Measurements from ENCODE around the gene ARRDC4. TPM values are rescaled to one million over a fixed set of nuclear protein-coding genes. Genes with fewer than 3 reads are reported as not detected.

ARRDC4 gene
- polyA plus RNA-seq, 1 of the 3 experiments (the other 2 are of a cell fraction), result 2.3 TPM

DNA sequence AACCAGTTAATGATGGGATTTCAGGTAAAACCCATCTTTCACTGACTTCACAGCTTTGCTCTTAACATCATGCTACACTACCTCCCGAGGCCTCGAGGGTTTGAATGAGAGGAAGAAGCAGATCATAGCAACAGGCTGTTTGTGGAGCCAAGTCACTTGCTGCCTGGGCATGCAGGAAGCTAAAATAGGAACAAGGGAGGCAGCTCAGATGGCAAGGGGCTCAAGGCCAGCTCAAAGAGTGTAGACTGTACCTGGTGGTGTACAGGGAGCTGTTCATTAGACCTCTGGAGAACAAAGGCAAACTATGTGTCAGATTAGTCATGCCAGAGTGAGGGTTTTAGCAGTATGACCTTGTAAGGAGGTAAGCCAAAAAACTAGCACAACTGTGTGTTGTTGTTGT is 28.8 kb downstream of the ARRDC4 start:
- ChIA-PET POLR2A (no interaction called here), CTCF (no interaction called here)
- no peak overlapping the region for H3K27ac ChIP-seq (ENCODE audit: low read depth in 2 of 2, low read length in 1 of 2)
- no peaks in the 10 kb centered on the region for H3K4me1 ChIP-seq (ENCODE audit: control insufficient read depth in 1 of 2, insufficient read depth in 2 of 2, low read depth in 1 of 2, low read length in 1 of 2)
- H3K4me3 ChIP-seq (ENCODE audit: low read depth in 2 of 2, low read length in 1 of 2), result no peak overlapping the region
- H3K4me2 ChIP-seq, result no peak overlapping the region
- TF ChIP-seq SMC3 (IDR thresholded peaks at IDR 0.05; ENCODE audit: low read depth, low read length) (no peak), POLR2AphosphoS5 (IDR thresholded peaks at IDR 0.05; ENCODE audit: low read depth, low read length) (no peak), YY1 (IDR thresholded peaks at IDR 0.05; ENCODE audit: low read depth) (no peak), RFX5 (IDR thresholded peaks at IDR 0.05; ENCODE audit: low read length) (no peak), RCOR1 (IDR thresholded peaks at IDR 0.05; ENCODE audit: low read length) (no peak), TCF12 (IDR thresholded peaks at IDR 0.05) (no peak), RXRA (IDR thresholded peaks at IDR 0.05; ENCODE audit: borderline replicate concordance, low read depth) (no peak)
- TF ChIP-seq, protein P1, sequence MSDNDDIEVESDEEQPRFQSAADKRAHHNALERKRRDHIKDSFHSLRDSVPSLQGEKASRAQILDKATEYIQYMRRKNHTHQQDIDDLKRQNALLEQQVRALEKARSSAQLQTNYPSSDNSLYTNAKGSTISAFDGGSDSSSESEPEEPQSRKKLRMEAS (IDR thresholded peaks at IDR 0.05; ENCODE audit: low read depth), result no peak
- H3K9ac ChIP-seq, result no peak overlapping the region
- H3K9me2 ChIP-seq, result no peaks in the 10 kb centered on the region
- H3K9me3 ChIP-seq, result no peaks in the 10 kb centered on the region
- DNase-seq, result no peak
- no peaks in the 10 kb centered on the region for H3K79me2 ChIP-seq (ENCODE audit: insufficient read depth)
- H3K27me3 ChIP-seq (ENCODE audit: insufficient read depth), result no peaks in the 10 kb centered on the region
- H3F3A ChIP-seq (replicated peaks; ENCODE audit: insufficient read depth), result no peaks in the 10 kb centered on the region
- H2AFZ ChIP-seq (ENCODE audit: low read depth), result no peak overlapping the region
- 0% methylated on average over 2 of the region's 2 CpGs for WGBS (ENCODE audit: low lambda C conversion rate)
- no peaks in the 10 kb centered on the region for H4K20me1 ChIP-seq (ENCODE audit: insufficient read depth)
- no peaks in the 10 kb centered on the region for H3K36me3 ChIP-seq (replicated peaks in 1 of 2; ENCODE audit: control insufficient read depth in 1 of 2, insufficient read depth in 2 of 2, low read length in 1 of 2)

DNA sequence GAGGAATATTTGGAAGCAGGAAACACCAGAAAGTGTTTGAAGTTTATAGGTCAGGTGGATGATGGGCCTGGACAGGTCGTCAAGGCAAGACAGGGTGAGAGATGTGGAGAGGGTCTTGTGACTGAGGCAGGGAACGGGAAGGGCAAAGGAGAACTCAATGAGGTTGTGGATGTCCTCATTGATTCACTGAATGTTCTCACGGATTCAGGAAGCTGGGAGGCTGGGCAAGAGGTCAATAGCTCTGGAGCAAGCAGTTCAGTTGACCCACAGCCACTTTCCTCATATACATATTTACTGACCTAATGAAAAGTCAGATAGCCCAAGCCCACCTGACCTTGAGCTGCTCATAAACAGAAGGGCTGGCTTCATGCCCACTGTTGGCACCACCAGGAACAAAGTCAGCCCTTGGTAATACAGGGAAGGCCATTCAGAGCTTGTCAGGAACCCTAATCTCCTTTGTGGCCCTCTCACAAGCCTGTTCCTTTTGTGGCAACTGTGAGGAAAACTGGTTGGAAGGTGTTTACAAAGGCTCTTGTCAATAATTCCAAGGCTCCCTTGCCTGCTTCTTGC is 31.6 kb downstream of the ARRDC4 start:
- Histone ChIP-seq H3K4me3 (ENCODE audit: low read depth in 2 of 2, low read length in 1 of 2) (no peak overlapping the region), H3K27ac (ENCODE audit: low read depth in 2 of 2, low read length in 1 of 2) (no peak overlapping the region), H3F3A (replicated peaks; ENCODE audit: insufficient read depth) (no peaks in the 10 kb centered on the region), H3K27me3 (ENCODE audit: insufficient read depth) (no peaks in the 10 kb centered on the region; the same call in 1 of the 2 replicates), H4K20me1 (ENCODE audit: insufficient read depth) (no peaks in the 10 kb centered on the region), H3K36me3 (replicated peaks in 1 of 2; ENCODE audit: control insufficient read depth in 1 of 2, insufficient read depth in 2 of 2, low read length in 1 of 2) (no peaks in the 10 kb centered on the region), H3K9ac (no peak overlapping the region), H3K4me2 (no peak overlapping the region), H3K9me2 (no peaks in the 10 kb centered on the region), H2AFZ (ENCODE audit: low read depth) (no peak overlapping the region), H3K9me3 (no peaks in the 10 kb centered on the region), H3K79me2 (ENCODE audit: insufficient read depth) (no peaks in the 10 kb centered on the region), H3K4me1 (ENCODE audit: control insufficient read depth in 1 of 2, insufficient read depth in 2 of 2, low read depth in 1 of 2, low read length in 1 of 2) (no peaks in the 10 kb centered on the region)
- ChIA-PET CTCF (no interaction called here), POLR2A (no interaction called here)
- 3% methylated on average over 3 of the region's 3 CpGs for WGBS (ENCODE audit: low lambda C conversion rate)
- TF ChIP-seq, protein P2, sequence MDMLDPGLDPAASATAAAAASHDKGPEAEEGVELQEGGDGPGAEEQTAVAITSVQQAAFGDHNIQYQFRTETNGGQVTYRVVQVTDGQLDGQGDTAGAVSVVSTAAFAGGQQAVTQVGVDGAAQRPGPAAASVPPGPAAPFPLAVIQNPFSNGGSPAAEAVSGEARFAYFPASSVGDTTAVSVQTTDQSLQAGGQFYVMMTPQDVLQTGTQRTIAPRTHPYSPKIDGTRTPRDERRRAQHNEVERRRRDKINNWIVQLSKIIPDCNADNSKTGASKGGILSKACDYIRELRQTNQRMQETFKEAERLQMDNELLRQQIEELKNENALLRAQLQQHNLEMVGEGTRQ (IDR thresholded peaks at IDR 0.05; ENCODE audit: borderline replicate concordance, low read depth, low read length), result no peak
- TF ChIP-seq SIN3A (IDR thresholded peaks at IDR 0.05; ENCODE audit: borderline replicate concordance, low read depth, low read length), result no peak
- TF ChIP-seq EP300 (IDR thresholded peaks at IDR 0.05; ENCODE audit: borderline replicate concordance in 1 of 2, low read depth in 1 of 2, low read length in 1 of 2), result no peak
- TF ChIP-seq, protein P3, sequence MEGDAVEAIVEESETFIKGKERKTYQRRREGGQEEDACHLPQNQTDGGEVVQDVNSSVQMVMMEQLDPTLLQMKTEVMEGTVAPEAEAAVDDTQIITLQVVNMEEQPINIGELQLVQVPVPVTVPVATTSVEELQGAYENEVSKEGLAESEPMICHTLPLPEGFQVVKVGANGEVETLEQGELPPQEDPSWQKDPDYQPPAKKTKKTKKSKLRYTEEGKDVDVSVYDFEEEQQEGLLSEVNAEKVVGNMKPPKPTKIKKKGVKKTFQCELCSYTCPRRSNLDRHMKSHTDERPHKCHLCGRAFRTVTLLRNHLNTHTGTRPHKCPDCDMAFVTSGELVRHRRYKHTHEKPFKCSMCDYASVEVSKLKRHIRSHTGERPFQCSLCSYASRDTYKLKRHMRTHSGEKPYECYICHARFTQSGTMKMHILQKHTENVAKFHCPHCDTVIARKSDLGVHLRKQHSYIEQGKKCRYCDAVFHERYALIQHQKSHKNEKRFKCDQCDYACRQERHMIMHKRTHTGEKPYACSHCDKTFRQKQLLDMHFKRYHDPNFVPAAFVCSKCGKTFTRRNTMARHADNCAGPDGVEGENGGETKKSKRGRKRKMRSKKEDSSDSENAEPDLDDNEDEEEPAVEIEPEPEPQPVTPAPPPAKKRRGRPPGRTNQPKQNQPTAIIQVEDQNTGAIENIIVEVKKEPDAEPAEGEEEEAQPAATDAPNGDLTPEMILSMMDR (IDR thresholded peaks at IDR 0.05), result no peak
- TF ChIP-seq, protein P4, sequence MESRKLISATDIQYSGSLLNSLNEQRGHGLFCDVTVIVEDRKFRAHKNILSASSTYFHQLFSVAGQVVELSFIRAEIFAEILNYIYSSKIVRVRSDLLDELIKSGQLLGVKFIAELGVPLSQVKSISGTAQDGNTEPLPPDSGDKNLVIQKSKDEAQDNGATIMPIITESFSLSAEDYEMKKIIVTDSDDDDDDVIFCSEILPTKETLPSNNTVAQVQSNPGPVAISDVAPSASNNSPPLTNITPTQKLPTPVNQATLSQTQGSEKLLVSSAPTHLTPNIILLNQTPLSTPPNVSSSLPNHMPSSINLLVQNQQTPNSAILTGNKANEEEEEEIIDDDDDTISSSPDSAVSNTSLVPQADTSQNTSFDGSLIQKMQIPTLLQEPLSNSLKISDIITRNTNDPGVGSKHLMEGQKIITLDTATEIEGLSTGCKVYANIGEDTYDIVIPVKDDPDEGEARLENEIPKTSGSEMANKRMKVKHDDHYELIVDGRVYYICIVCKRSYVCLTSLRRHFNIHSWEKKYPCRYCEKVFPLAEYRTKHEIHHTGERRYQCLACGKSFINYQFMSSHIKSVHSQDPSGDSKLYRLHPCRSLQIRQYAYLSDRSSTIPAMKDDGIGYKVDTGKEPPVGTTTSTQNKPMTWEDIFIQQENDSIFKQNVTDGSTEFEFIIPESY (IDR thresholded peaks at IDR 0.05; ENCODE audit: borderline replicate concordance, low read depth), result no peak
- TF ChIP-seq RCOR1 (IDR thresholded peaks at IDR 0.05; ENCODE audit: low read length), result no peak
- TF ChIP-seq FOXM1 (IDR thresholded peaks at IDR 0.05; ENCODE audit: low read depth), result no peak
- TF ChIP-seq NFIC (IDR thresholded peaks at IDR 0.05; ENCODE audit: borderline replicate concordance), result no peak
- no peak for TF ChIP-seq POLR2AphosphoS5 (IDR thresholded peaks at IDR 0.05; ENCODE audit: low read depth, low read length)
- TF ChIP-seq FOSL2 (IDR thresholded peaks at IDR 0.05; ENCODE audit: borderline replicate concordance, low read depth), result no peak
- no peak for TF ChIP-seq FOXJ3 (CRISPR knock-in tag; IDR thresholded peaks at IDR 0.05)
- no peak for TF ChIP-seq NRF1 (IDR thresholded peaks at IDR 0.05; ENCODE audit: low read depth, low read length)
- DNase-seq, result no peak
